HepG2 (cell line): ENCODE results near the gene INHBB. TPM values are rescaled to one million over a fixed set of nuclear protein-coding genes. Genes with fewer than 3 reads are reported as not detected.

Source experiments
- ARID5B ChIP-seq: IDR thresholded peaks from 2 replicates; pipeline ENCODE4 v1.4.0; 2020; ENCODE audit warnings: mild to moderate bottlenecking, missing genetic modification reagents
- ASH2L ChIP-seq: fragments of 300-600, 200-600 bp; sonication (generic); IDR thresholded peaks from 2 replicates; pipeline ENCODE4 v1.7.0; 2017; ENCODE audit warnings: low read depth, mild to moderate bottlenecking, moderate library complexity, mixed read lengths, low read length; ENCODE audit not compliant: insufficient read length
- CHD4 ChIP-seq: fragments of 200-600 bp; sonication (generic); IDR thresholded peaks from 2 replicates; pipeline ENCODE4 v1.7.0; 2017; ENCODE audit warnings: mild to moderate bottlenecking, low read length, borderline replicate concordance
- ELF4 ChIP-seq: sonication (generic); formaldehyde crosslinking; IDR thresholded peaks from 2 replicates; pipeline ENCODE4 v1.5.0; 2020; ENCODE audit warnings: missing genetic modification reagents, mild to moderate bottlenecking, moderate library complexity, borderline replicate concordance
- ESRRA ChIP-seq: sonication (generic); formaldehyde crosslinking; IDR thresholded peaks from 2 replicates; pipeline ENCODE4 v1.5.1; 2020; ENCODE audit warnings: mild to moderate bottlenecking, low read depth, missing genetic modification reagents
- HDAC2 ChIP-seq: sonication (generic); formaldehyde crosslinking; IDR thresholded peaks from 2 replicates; pipeline ENCODE4 v1.4.0; 2020; ENCODE audit warnings: missing genetic modification reagents
- HOXA3 ChIP-seq: sonication (generic); formaldehyde crosslinking; IDR thresholded peaks from 2 replicates; pipeline ENCODE4 v1.5.0; 2020; ENCODE audit warnings: missing genetic modification reagents
- KDM1A ChIP-seq: IDR thresholded peaks from 2 replicates; pipeline ENCODE4 v1.6.1; 2016; ENCODE audit warnings: missing compliant biosample characterization
- MTA1 ChIP-seq: sonication (generic); formaldehyde crosslinking; IDR thresholded peaks from 2 replicates; pipeline ENCODE4 v1.4.0; 2020; ENCODE audit warnings: missing genetic modification reagents, mild to moderate bottlenecking, borderline replicate concordance
- MXD1 ChIP-seq: sonication (generic); formaldehyde crosslinking; IDR thresholded peaks from 2 replicates; pipeline ENCODE4 v1.4.0; 2020; ENCODE audit warnings: mild to moderate bottlenecking, missing genetic modification reagents
- RNF2 ChIP-seq: fragments of 450-650 bp; conservative IDR thresholded peaks from 2 replicates; pipeline ENCODE4 v1.6.1; 2016; ENCODE audit warnings: low read depth
- SAFB2 ChIP-seq: sonication (generic); formaldehyde crosslinking; IDR thresholded peaks from 2 replicates; pipeline ENCODE4 v1.5.1; 2020; ENCODE audit warnings: missing genetic modification reagents, low read depth, mild to moderate bottlenecking, borderline replicate concordance
- SALL1 ChIP-seq: sonication (generic); formaldehyde crosslinking; IDR thresholded peaks from 2 replicates; pipeline ENCODE4 v1.8.0; 2022; ENCODE audit warnings: mild to moderate bottlenecking, missing genetic modification reagents
- SMARCC2 ChIP-seq: fragments of 450-650 bp; IDR thresholded peaks from 2 replicates; pipeline ENCODE4 v1.6.1; 2017; ENCODE audit warnings: antibody characterized with exemption, mild to moderate bottlenecking
- SOX6 ChIP-seq, 2 experiments: fragments of 450-650 bp in 1 of 2; sonication (generic) in 1 of 2; formaldehyde crosslinking in 1 of 2; IDR thresholded peaks; 2 replicates each; pipeline versions ENCODE4 v1.4.0 to v1.6.1; 2017 to 2020; ENCODE audit warnings: antibody characterized with exemption in 1 of 2, mild to moderate bottlenecking in 1 of 2, missing genetic modification reagents in 1 of 2
- THAP11 ChIP-seq: IDR thresholded peaks from 2 replicates; pipeline ENCODE4 v1.6.1; 2016; ENCODE audit warnings: missing biosample characterization, missing genetic modification reagents
- TSC22D2 ChIP-seq: sonication (generic); formaldehyde crosslinking; IDR thresholded peaks from 2 replicates; pipeline ENCODE4 v1.5.1; 2020; ENCODE audit warnings: missing genetic modification reagents, mild to moderate bottlenecking, borderline replicate concordance
- WIZ ChIP-seq: sonication (generic); formaldehyde crosslinking; IDR thresholded peaks from 2 replicates; pipeline ENCODE4 v1.5.1; 2020; ENCODE audit warnings: mild to moderate bottlenecking, missing genetic modification reagents
- ZBTB14 ChIP-seq: sonication (generic); formaldehyde crosslinking; IDR thresholded peaks from 2 replicates; pipeline ENCODE4 v1.4.0; 2020; ENCODE audit warnings: missing genetic modification reagents
- ZNF296 ChIP-seq: sonication (generic); formaldehyde crosslinking; conservative IDR thresholded peaks from 2 replicates; pipeline ENCODE4 v1.5.0; 2020; ENCODE audit warnings: mild to moderate bottlenecking, missing genetic modification reagents
- ZNF367 ChIP-seq: sonication (generic); formaldehyde crosslinking; IDR thresholded peaks from 2 replicates; pipeline ENCODE4 v1.4.0; 2020; ENCODE audit warnings: missing genetic modification reagents, borderline replicate concordance
- ZNF431 ChIP-seq: sonication (generic); formaldehyde crosslinking; IDR thresholded peaks from 2 replicates; pipeline ENCODE4 v1.9.0; 2022; ENCODE audit warnings: missing genetic modification reagents, low read depth, mild to moderate bottlenecking, borderline replicate concordance
- ZNF446 ChIP-seq: sonication (generic); formaldehyde crosslinking; IDR thresholded peaks from 2 replicates; pipeline ENCODE4 v1.5.0; 2020; ENCODE audit warnings: mild to moderate bottlenecking, missing genetic modification reagents
- ZNF747 ChIP-seq: sonication (generic); formaldehyde crosslinking; IDR thresholded peaks from 2 replicates; pipeline ENCODE4 v1.8.1; 2023; ENCODE audit warnings: missing genetic modification reagents, mild to moderate bottlenecking, borderline replicate concordance
- ZNF83 ChIP-seq: sonication (generic); formaldehyde crosslinking; IDR thresholded peaks from 2 replicates; pipeline ENCODE4 v1.4.0; 2020; ENCODE audit warnings: missing genetic modification reagents, mild to moderate bottlenecking, borderline replicate concordance
- polyA plus RNA-seq, 8 experiments: library from polyadenylated mRNA; depleted of rRNA in 3 of 8; stranded (reverse) in 7 of 8; unstranded in 1 of 8; fragments of >200 nt; fragmentation: Illumina TruSeq in 4 of 8; extraction: Trizol in 4 of 8; gene quantifications; 2 replicates each; pipeline versions ENCODE4 v1.2.1 to v1.2.3, GENCODE V29; 2011 to 2016; ENCODE audit warnings: low read depth in 4 of 8, missing spikeins in 1 of 8, mixed read lengths in 1 of 8; ENCODE audit not compliant: insufficient read depth in 1 of 8
- total RNA-seq, 5 experiments: library from RNA; depleted of rRNA; stranded (reverse); fragments of >200 nt; fragmentation: Illumina TruSeq; extraction: Trizol; gene quantifications; 2 replicates each; pipeline ENCODE4 v1.2.3, GENCODE V29; 2016; ENCODE audit warnings: low read depth in 1 of 5

The INHBB gene
- total and polyA plus RNA-seq, 2 of the 13 experiments (the other 11 are each of a cell fraction or from before 2014, with no cell fraction given), result 0.20 to 1.7 TPM

GRCh38 chr2:120398996-120399888, 53.3 kb downstream of the INHBB start (continued):
- TF ChIP-seq MXD1 (CRISPR knock-in tag), result no peak
- peak; percentile 52 for TF ChIP-seq THAP11
- peak; percentile 92 for TF ChIP-seq RNF2
- peak; percentile 91 for TF ChIP-seq HDAC2 (CRISPR knock-in tag)
- TF ChIP-seq SALL1 (CRISPR knock-in tag), result peak; percentile 85
- no peak for TF ChIP-seq MTA1 (CRISPR knock-in tag)
- TF ChIP-seq SMARCC2, result no peak
- TF ChIP-seq ZNF296 (CRISPR knock-in tag), result peak; percentile 99
- TF ChIP-seq ZNF747, result 0 out of 2 replicates have a peak, but pooled peaks have one; percentile 42
- no peak for TF ChIP-seq ZBTB14 (CRISPR knock-in tag)
- TF ChIP-seq TSC22D2, result no peak
- no peak; the same call in 1 of the 2 replicates for TF ChIP-seq ELF4 (CRISPR knock-in tag)
- no peak for TF ChIP-seq ZNF367 (CRISPR knock-in tag)
- no peak for TF ChIP-seq SOX6 (IDR thresholded peaks at IDR 0.05)
- peak; percentile 99 for TF ChIP-seq SOX6 (CRISPR knock-in tag; IDR thresholded peaks at IDR 0.05)
- TF ChIP-seq ZNF431, result no peak
- TF ChIP-seq SAFB2 (CRISPR knock-in tag), result peak; percentile 62; the same call in 1 of the 2 replicates
- TF ChIP-seq WIZ (CRISPR knock-in tag), result no peak
- no peak for TF ChIP-seq ESRRA (CRISPR knock-in tag)
- TF ChIP-seq ZNF83 (CRISPR knock-in tag), result no peak
- no peak for TF ChIP-seq ZNF446 (CRISPR knock-in tag)
- TF ChIP-seq ASH2L, result peak; percentile 77
- TF ChIP-seq KDM1A, result peak; percentile 43; the same call in 1 of the 2 replicates
- TF ChIP-seq ARID5B (CRISPR knock-in tag), result peak; percentile 96
- TF ChIP-seq HOXA3, result peak; percentile 66; the same call in 1 of the 2 replicates
- no peak for TF ChIP-seq CHD4
